Coronary artery (tissue), 2 donors: ENCODE results near the gene PPFIA1.

Source experiments
- DNase-seq: peaks from one replicate; pipeline ENCODE4 v3.0.0-alpha.2; 2017; ENCODE audit warnings: low spot score
- H3K27ac ChIP-seq, 2 donors: fragments of 200-600 bp; sonication (generic); one replicate each; pipeline ENCODE4 v1.5.1; 2016 to 2019
- H3K4me3 ChIP-seq: fragments of 200-600 bp; sonication (generic); 2 replicates; pipeline ENCODE4 v1.5.1; 2016; ENCODE audit warnings: mild to moderate bottlenecking, moderate library complexity
- CTCF ChIP-seq: fragments of 200-600 bp; sonication (generic); IDR thresholded peaks from one replicate; pipeline ENCODE4 v1.5.1; 2019; ENCODE audit warnings: antibody characterized with exemption

The PPFIA1 gene

GRCh38 chr11:70353329-70353728 lies 82.8 kb downstream of the PPFIA1 start:
- no peak for DNase-seq
- no peak for TF ChIP-seq CTCF
- Histone ChIP-seq H3K4me3 (no peak overlapping the region), H3K27ac (no peak overlapping the region)

GRCh38 chr11:70353900-70354568 lies 83.5 kb downstream of the PPFIA1 start:
- TF ChIP-seq CTCF = no peak
- no peak for DNase-seq
- Histone ChIP-seq H3K27ac (no peak overlapping the region), H3K4me3 (no peak overlapping the region)

GRCh38 chr11:70354629-70355028 lies 84.1 kb downstream of the PPFIA1 start:
- TF ChIP-seq CTCF = no peak
- Histone ChIP-seq H3K27ac (peak overlapping the region in 1 of 2 donors; percentile 8), H3K4me3 (no peak overlapping the region)
- DNase-seq = no peak

GRCh38 chr11:70358753-70359152 lies 88.3 kb downstream of the PPFIA1 start:
- no peak for DNase-seq
- no peak overlapping the region for H3K4me3 ChIP-seq
- peak overlapping the region in 1 of 2 donors; percentile 85 for H3K27ac ChIP-seq
- no peak for TF ChIP-seq CTCF

GRCh38 chr11:70359451-70360205 lies 89.1 kb downstream of the PPFIA1 start:
- no peak for DNase-seq
- Histone ChIP-seq H3K27ac (no peak overlapping the region), H3K4me3 (no peak overlapping the region)
- no peak for TF ChIP-seq CTCF

- no peak for TF ChIP-seq CTCF
- DNase-seq = no peak
- Histone ChIP-seq H3K27ac (no peak overlapping the region), H3K4me3 (no peak overlapping the region)
These were observed 89.7 kb downstream of the PPFIA1 start for GRCh38 chr11:70360211-70360610.

GRCh38 chr11:70364178-70364577 lies 93.7 kb downstream of the PPFIA1 start:
- no peak for TF ChIP-seq CTCF
- peak overlapping the region; percentile 16 to 76 for H3K27ac ChIP-seq
- peak; percentile 22 for DNase-seq
- no peak overlapping the region for H3K4me3 ChIP-seq
